A673 (cell line): ENCODE data around the gene UPP1.

Source experiments
- EZH2 ChIP-seq: fragments of 200-600 bp; sonication (generic); IDR thresholded peaks from 2 replicates; pipeline ENCODE4 v1.6.1; 2017; ENCODE audit warnings: borderline replicate concordance, low read depth, mild to moderate bottlenecking, mixed read lengths, antibody characterized with exemption, low read length; ENCODE audit not compliant: poor library complexity, severe bottlenecking
- TF ChIP-seq, protein P1 (sequence below): fragments of 300-800, 200-600 bp; sonication (generic); conservative IDR thresholded peaks from 2 replicates; pipeline ENCODE4 v1.5.1; 2017; ENCODE audit warnings: low read depth, mild to moderate bottlenecking, antibody characterized with exemption, low read length, moderate library complexity, mixed read lengths

DNA sequence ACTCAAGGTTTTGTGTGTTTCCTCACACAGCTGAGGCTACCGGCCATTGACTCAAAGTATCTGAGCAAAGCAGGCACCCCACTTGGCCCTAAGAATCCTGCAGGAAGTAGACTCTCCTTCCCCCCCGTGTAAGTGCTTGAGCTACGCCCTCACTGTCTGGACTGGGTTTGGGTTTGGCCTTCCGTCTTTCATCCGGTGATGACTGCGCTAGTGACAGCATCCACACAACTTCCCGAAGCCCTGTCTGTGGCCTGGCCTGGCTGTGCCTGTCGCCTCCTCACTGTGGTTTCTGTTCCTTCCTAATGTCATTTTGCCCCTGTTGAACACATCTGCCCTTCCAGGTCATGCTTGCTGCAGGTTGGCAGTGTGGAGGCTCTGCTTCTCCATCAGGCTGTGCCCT is 39.2 kb upstream of the UPP1 start:
- TF ChIP-seq EZH2 = no peak
- TF ChIP-seq, protein P1, sequence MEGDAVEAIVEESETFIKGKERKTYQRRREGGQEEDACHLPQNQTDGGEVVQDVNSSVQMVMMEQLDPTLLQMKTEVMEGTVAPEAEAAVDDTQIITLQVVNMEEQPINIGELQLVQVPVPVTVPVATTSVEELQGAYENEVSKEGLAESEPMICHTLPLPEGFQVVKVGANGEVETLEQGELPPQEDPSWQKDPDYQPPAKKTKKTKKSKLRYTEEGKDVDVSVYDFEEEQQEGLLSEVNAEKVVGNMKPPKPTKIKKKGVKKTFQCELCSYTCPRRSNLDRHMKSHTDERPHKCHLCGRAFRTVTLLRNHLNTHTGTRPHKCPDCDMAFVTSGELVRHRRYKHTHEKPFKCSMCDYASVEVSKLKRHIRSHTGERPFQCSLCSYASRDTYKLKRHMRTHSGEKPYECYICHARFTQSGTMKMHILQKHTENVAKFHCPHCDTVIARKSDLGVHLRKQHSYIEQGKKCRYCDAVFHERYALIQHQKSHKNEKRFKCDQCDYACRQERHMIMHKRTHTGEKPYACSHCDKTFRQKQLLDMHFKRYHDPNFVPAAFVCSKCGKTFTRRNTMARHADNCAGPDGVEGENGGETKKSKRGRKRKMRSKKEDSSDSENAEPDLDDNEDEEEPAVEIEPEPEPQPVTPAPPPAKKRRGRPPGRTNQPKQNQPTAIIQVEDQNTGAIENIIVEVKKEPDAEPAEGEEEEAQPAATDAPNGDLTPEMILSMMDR = no peak
